Measurements from ENCODE around the gene SLC38A4. TPM values are rescaled to one million over a fixed set of nuclear protein-coding genes. Genes with fewer than 3 reads are reported as not detected.

SLC38A4 gene
- 0.07 to 0.38 TPM (median 0.22 TPM) in 5 replicates for total RNA-seq (2022; extraction: Qiagen RNA extraction)

GRCh38 chr12:46825591-46826414 lies at the start of gene SLC38A4:
TSS of gene SLC38A4 (minus strand) at chr12:46825997. CDS start at chr12:46793071, 32,926 bp downstream.

Data from A549 treated with Hydrocortisone at 1 μM for 4 hours (cell line).